Inflammatory macrophage treated with lipopolysaccharide for 4 hours (primary cell): ENCODE data around the gene TTC34.
"Not testable (repeated sequence)": the region's sequence is repeated elsewhere in the genome, so short reads cannot be mapped to it uniquely, and the experiment has no call there.

Source experiments
- DNase-seq: peaks from one replicate; pipeline ENCODE4 v3.0.0-alpha.2; 2020

The TTC34 gene

GRCh38 chr1:2639607-2640521, 161.6 kb downstream of the TTC34 start:
- DNase-seq, result no peak

GRCh38 chr1:2639203-2639602, 162.3 kb downstream of the TTC34 start:
- no peak for DNase-seq

- no peak for DNase-seq
Observed at GRCh38 chr1:2638466-2639115, 162.9 kb downstream of the TTC34 start.

GRCh38 chr1:2637442-2638145, 163.9 kb downstream of the TTC34 start:
- no peak for DNase-seq

GRCh38 chr1:2636733-2637132, 164.8 kb downstream of the TTC34 start:
- DNase-seq, result no peak

- no peak for DNase-seq
Observed at GRCh38 chr1:2635361-2636010, 166.0 kb downstream of the TTC34 start.

- DNase-seq, result no peak
Observed at GRCh38 chr1:2633936-2634491, 167.5 kb downstream of the TTC34 start.

GRCh38 chr1:2633366-2633935, 168.0 kb downstream of the TTC34 start:
- DNase-seq, result no peak

- no peak for DNase-seq
Observed at GRCh38 chr1:2632561-2633361, 168.7 kb downstream of the TTC34 start, which contains the start of gene MMEL1. Gene MMEL1, minus strand, starts transcription at chr1:2633016. Its CDS starts 3,532 bp downstream, at chr1:2629484.

- DNase-seq, result no peak
Observed at GRCh38 chr1:2632051-2632430, 169.5 kb downstream of the TTC34 start.

GRCh38 chr1:2631136-2632050, 170.1 kb downstream of the TTC34 start:
- DNase-seq, result no peak

- DNase-seq, result no peak
Observed at GRCh38 chr1:2630498-2631135, 170.9 kb downstream of the TTC34 start.

- DNase-seq, result no peak
Observed at GRCh38 chr1:2629627-2630497, 171.6 kb downstream of the TTC34 start.

- no peak for DNase-seq
Observed at GRCh38 chr1:2628933-2629626, 172.4 kb downstream of the TTC34 start.

- DNase-seq, result no peak
Observed at GRCh38 chr1:2628191-2628932, 173.1 kb downstream of the TTC34 start.

- DNase-seq, result no peak
Observed at GRCh38 chr1:2627746-2628145, 173.7 kb downstream of the TTC34 start.

GRCh38 chr1:2625748-2626147, 175.7 kb downstream of the TTC34 start:
- DNase-seq, result not testable (repeated sequence)
